ENCODE results near the gene ZNF765. TPM values are rescaled to one million over a fixed set of nuclear protein-coding genes. Genes with fewer than 3 reads are reported as not detected.

The ZNF765 gene
- total and polyA plus RNA-seq, 8 donors, result 2.1 to 35.7 (median 11.2) TPM

- H3K9me3 ChIP-seq, result peaks cover 0 to 50% (median 27%) of the 10 kb centered on the region in 4 donors
- intact Hi-C loops (cut with DNase I; ENCODE audit: low total_unique reads), result no loop called here
- no peaks in the 10 kb centered on the region for H3K4me1 ChIP-seq
- peaks cover 51 to 81% (median 80%) of the 10 kb centered on the region in 4 donors for H3K36me3 ChIP-seq
- no peaks in the 10 kb centered on the region for H3K27me3 ChIP-seq
- H3K27ac ChIP-seq, result no peak overlapping the region
- TF ChIP-seq EP300 (IDR thresholded peaks at IDR 0.05), result no peak
- no peak for TF ChIP-seq CTCF (IDR thresholded peaks at IDR 0.05)
- TF ChIP-seq POLR2AphosphoS5 (IDR thresholded peaks at IDR 0.05), result no peak
- no peak for TF ChIP-seq POLR2A (IDR thresholded peaks at IDR 0.05)
- H3K4me3 ChIP-seq, result no peak overlapping the region
- 94 to 100% (median 98%) methylated on average over 1 of the region's 1 CpG for WGBS, 5 donors
- DNase-seq, result no peak
Observed at GRCh38 chr19:53374743-53375142, 20.2 kb upstream of the ZNF765 start.

GRCh38 chr19:53381376-53381775 lies 13.6 kb upstream of the ZNF765 start:
- TF ChIP-seq EP300 (IDR thresholded peaks at IDR 0.05) (no peak), POLR2AphosphoS5 (IDR thresholded peaks at IDR 0.05) (no peak), POLR2A (IDR thresholded peaks at IDR 0.05) (no peak), CTCF (IDR thresholded peaks at IDR 0.05) (no peak)
- Histone ChIP-seq H3K27me3 (no peaks in the 10 kb centered on the region), H3K9me3 (peaks cover 25 to 99% (median 74%) of the 10 kb centered on the region in 4 donors), H3K4me3 (no peak overlapping the region), H3K4me1 (no peaks in the 10 kb centered on the region), H3K27ac (no peak overlapping the region), H3K36me3 (peaks cover 50 to 81% (median 70%) of the 10 kb centered on the region in 4 donors)
- DNase-seq, result no peak
- WGBS, 5 donors, result 95 to 99% (median 96%) methylated on average over 3 of the region's 3 CpGs
- intact Hi-C loops (cut with DNase I; ENCODE audit: low total_unique reads), result no loop called here

DNA sequence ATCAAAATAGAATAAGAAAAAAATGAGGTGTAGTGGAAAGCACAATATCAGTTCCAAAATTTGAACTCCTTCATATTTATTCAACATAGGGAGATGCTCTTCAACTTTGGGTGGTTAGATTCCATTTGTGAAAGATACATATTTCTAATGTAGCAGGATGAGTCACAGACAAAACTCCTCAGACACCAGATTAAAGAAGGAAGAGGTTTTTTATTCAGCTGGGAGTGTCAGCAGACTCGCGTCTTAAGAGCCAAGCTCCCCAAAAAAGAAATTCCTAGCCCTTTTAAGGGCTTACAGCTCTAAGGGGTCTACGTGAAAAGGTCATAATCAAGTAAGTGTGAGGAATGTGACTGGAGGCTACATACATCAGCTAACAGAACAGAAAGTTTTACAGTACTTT lies 6.8 kb upstream of the ZNF765 start:
- H3K9me3 ChIP-seq, result peaks cover 16 to 81% (median 54%) of the 10 kb centered on the region in 4 donors
- intact Hi-C loops (cut with DNase I; ENCODE audit: low total_unique reads), result no loop called here

DNA sequence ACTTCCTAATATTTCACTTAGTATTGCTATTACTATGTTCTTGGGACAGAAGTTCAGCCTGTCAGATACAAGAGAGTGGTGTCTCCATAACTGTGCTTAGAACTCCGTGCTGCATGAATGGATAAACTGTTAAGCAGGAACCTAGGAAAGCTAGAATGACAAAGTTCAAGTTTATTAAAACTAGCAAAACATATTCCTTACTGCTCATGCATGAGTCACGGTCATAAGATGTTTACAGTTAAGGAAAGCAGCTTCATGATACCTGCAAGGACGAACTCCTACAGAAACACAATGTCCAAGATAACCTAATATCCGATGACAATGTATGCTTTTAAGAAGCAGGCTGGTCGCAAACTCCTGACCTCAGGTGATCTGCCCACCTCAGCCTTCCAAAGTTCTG lies 6.0 kb upstream of the ZNF765 start:
- Histone ChIP-seq H3K4me3 (no peak overlapping the region), H3K27me3 (no peaks in the 10 kb centered on the region), H3K9me3 (peaks cover 12 to 74% (median 46%) of the 10 kb centered on the region in 4 donors), H3K36me3 (peaks cover 3 to 26% (median 19%) of the 10 kb centered on the region in 4 donors), H3K27ac (no peak overlapping the region), H3K4me1 (peaks cover 0 to 2% (median under 1%) of the 10 kb centered on the region in 4 donors)
- intact Hi-C loops (cut with DNase I; ENCODE audit: low total_unique reads), result no loop called here
- TF ChIP-seq POLR2AphosphoS5 (IDR thresholded peaks at IDR 0.05) (no peak), EP300 (IDR thresholded peaks at IDR 0.05) (no peak), POLR2A (IDR thresholded peaks at IDR 0.05) (no peak), CTCF (IDR thresholded peaks at IDR 0.05) (no peak)
- DNase-seq, result no peak
- 65 to 81% (median 70%) methylated on average over 5 of the region's 5 CpGs for WGBS, 5 donors

More for the DNA sequence above, 6.8 kb upstream of the ZNF765 start:
- H3K4me1 ChIP-seq, result no peaks in the 10 kb centered on the region
- no peaks in the 10 kb centered on the region for H3K27me3 ChIP-seq
- H3K27ac ChIP-seq, result no peak overlapping the region
- 64 to 89% (median 85%) methylated on average over 3 of the region's 3 CpGs for WGBS, 5 donors
- DNase-seq, result no peak
- no peak overlapping the region for H3K4me3 ChIP-seq
- no peak for TF ChIP-seq POLR2AphosphoS5 (IDR thresholded peaks at IDR 0.05)
- no peak for TF ChIP-seq EP300 (IDR thresholded peaks at IDR 0.05)
- no peak for TF ChIP-seq CTCF (IDR thresholded peaks at IDR 0.05)
- TF ChIP-seq POLR2A (IDR thresholded peaks at IDR 0.05), result no peak
- H3K36me3 ChIP-seq, result peaks cover 3 to 28% (median 19%) of the 10 kb centered on the region in 4 donors

Data from stomach (tissue), 9 donors.